HEK293 (cell line): ENCODE data around the gene YIPF2.
A peak's percentile ranks its signal among the peaks of the same experiment; 100 is the strongest.

Source experiments
- CTCF ChIA-PET: fragments of 350-600 bp; formaldehyde crosslinking; extraction: SDS; loops from one replicate; lab custom pipeline; 2021; ENCODE audit warnings: antibody characterized with exemption; lab: Yijun Ruan, JAX
- POLR2A ChIA-PET: fragments of 300-600 bp; formaldehyde crosslinking; extraction: SDS; loops from one replicate; lab custom pipeline; 2020; ENCODE audit warnings: antibody characterized with exemption, inconsistent platforms; lab: Yijun Ruan, JAX
- H3K27ac ChIP-seq: fragments of 200-500 bp; sonication (Bioruptor generic); 2 replicates; pipeline ENCODE4 v1.5.1; 2014; ENCODE audit warnings: low read depth, low read length, control low read depth, inconsistent platforms; ENCODE audit errors: extremely low read depth
- H3K36me3 ChIP-seq, 2 experiments: fragments of 200-500 bp in 1 of 2; sonication (Bioruptor generic) in 1 of 2; 1 replicate in 1 of 2; 2 replicates in 1 of 2; pipeline ENCODE4 v1.5.1; 2014 to 2017; ENCODE audit warnings: inconsistent platforms in 2 of 2, low read length in 2 of 2; ENCODE audit not compliant: control insufficient read depth in 2 of 2, insufficient read depth in 1 of 2
- H3K4me1 ChIP-seq: fragments of 200-500 bp; sonication (Bioruptor generic); 2 replicates; pipeline ENCODE4 v1.5.1; 2014; ENCODE audit warnings: mild to moderate bottlenecking, low read length, inconsistent platforms; ENCODE audit not compliant: control insufficient read depth, insufficient read depth
- H3K4me3 ChIP-seq: 2 replicates; pipeline ENCODE4 v1.5.1; 2011; ENCODE audit warnings: low read depth, mild to moderate bottlenecking, control low read depth, low read length, moderate library complexity
- H3K9me3 ChIP-seq: fragments of 200-500 bp; sonication (Bioruptor generic); 2 replicates; pipeline ENCODE4 v1.5.1; 2014; ENCODE audit warnings: low read depth, low read length, inconsistent platforms; ENCODE audit not compliant: control insufficient read depth, insufficient read depth
- ELK4 ChIP-seq: IDR thresholded peaks from 2 replicates; pipeline ENCODE4 v1.6.1; 2011; ENCODE audit warnings: mild to moderate bottlenecking, low read depth, low read length, borderline replicate concordance
- OSR2 ChIP-seq: fragments of 450-650 bp; formaldehyde crosslinking; IDR thresholded peaks from 2 replicates; pipeline ENCODE4 v1.5.1; 2016; ENCODE audit warnings: missing biosample characterization, missing genetic modification characterization
- ZIC2 ChIP-seq: fragments of 450-650 bp; formaldehyde crosslinking; IDR thresholded peaks from 2 replicates; pipeline ENCODE4 v1.5.1; 2016; ENCODE audit warnings: missing biosample characterization, missing genetic modification characterization
- ZNF248 ChIP-seq: fragments of 450-650 bp; formaldehyde crosslinking; IDR thresholded peaks from 2 replicates; pipeline ENCODE4 v1.5.1; 2017; ENCODE audit warnings: missing biosample characterization, missing genetic modification characterization
- ZNF510 ChIP-seq: fragments of 450-650 bp; formaldehyde crosslinking; IDR thresholded peaks from 2 replicates; pipeline ENCODE4 v1.5.1; 2018; ENCODE audit warnings: mild to moderate bottlenecking, missing genetic modification characterization, missing biosample characterization; ENCODE audit not compliant: insufficient replicate concordance
- ZNF623 ChIP-seq: fragments of 450-650 bp; formaldehyde crosslinking; IDR thresholded peaks from 2 replicates; pipeline ENCODE4 v1.5.1; 2016; ENCODE audit warnings: missing biosample characterization, missing genetic modification characterization
- ZNF776 ChIP-seq: fragments of 450-650 bp; formaldehyde crosslinking; IDR thresholded peaks from 2 replicates; pipeline ENCODE4 v1.5.0; 2017; ENCODE audit warnings: missing biosample characterization, missing genetic modification characterization, borderline replicate concordance
- ZNF777 ChIP-seq: fragments of 450-650 bp; formaldehyde crosslinking; IDR thresholded peaks from 2 replicates; pipeline ENCODE4 v1.5.1; 2017; ENCODE audit warnings: missing biosample characterization, missing genetic modification characterization, borderline replicate concordance
- TF ChIP-seq, protein P1 (sequence below): fragments of 450-650 bp; formaldehyde crosslinking; conservative IDR thresholded peaks from 2 replicates; pipeline ENCODE4 v1.5.1; 2016; ENCODE audit warnings: low read depth, missing biosample characterization, missing genetic modification characterization
- TF ChIP-seq, protein P2 (sequence below): fragments of 450-650 bp; formaldehyde crosslinking; IDR thresholded peaks from 2 replicates; pipeline ENCODE4 v1.5.1; 2016; ENCODE audit warnings: missing biosample characterization, missing genetic modification characterization
- TF ChIP-seq, protein P3 (sequence below): fragments of 450-650 bp; formaldehyde crosslinking; IDR thresholded peaks from 2 replicates; pipeline ENCODE4 v1.5.1; 2016; ENCODE audit warnings: missing biosample characterization, missing genetic modification characterization, borderline replicate concordance

Gene YIPF2

GRCh38 chr19:10971107-10971726 is 42.8 kb upstream of the YIPF2 start:
- CTCF ChIA-PET = no interaction called here
- H3K9me3 ChIP-seq = no peaks in the 10 kb centered on the region
- TF ChIP-seq ZNF623 (peak; percentile 95), ZNF510 (tag by site-specific recombination) (no peak), ZNF776 (tag by site-specific recombination) (no peak), ZIC2 (tag by site-specific recombination) (peak; percentile 39)
- TF ChIP-seq, protein P1, sequence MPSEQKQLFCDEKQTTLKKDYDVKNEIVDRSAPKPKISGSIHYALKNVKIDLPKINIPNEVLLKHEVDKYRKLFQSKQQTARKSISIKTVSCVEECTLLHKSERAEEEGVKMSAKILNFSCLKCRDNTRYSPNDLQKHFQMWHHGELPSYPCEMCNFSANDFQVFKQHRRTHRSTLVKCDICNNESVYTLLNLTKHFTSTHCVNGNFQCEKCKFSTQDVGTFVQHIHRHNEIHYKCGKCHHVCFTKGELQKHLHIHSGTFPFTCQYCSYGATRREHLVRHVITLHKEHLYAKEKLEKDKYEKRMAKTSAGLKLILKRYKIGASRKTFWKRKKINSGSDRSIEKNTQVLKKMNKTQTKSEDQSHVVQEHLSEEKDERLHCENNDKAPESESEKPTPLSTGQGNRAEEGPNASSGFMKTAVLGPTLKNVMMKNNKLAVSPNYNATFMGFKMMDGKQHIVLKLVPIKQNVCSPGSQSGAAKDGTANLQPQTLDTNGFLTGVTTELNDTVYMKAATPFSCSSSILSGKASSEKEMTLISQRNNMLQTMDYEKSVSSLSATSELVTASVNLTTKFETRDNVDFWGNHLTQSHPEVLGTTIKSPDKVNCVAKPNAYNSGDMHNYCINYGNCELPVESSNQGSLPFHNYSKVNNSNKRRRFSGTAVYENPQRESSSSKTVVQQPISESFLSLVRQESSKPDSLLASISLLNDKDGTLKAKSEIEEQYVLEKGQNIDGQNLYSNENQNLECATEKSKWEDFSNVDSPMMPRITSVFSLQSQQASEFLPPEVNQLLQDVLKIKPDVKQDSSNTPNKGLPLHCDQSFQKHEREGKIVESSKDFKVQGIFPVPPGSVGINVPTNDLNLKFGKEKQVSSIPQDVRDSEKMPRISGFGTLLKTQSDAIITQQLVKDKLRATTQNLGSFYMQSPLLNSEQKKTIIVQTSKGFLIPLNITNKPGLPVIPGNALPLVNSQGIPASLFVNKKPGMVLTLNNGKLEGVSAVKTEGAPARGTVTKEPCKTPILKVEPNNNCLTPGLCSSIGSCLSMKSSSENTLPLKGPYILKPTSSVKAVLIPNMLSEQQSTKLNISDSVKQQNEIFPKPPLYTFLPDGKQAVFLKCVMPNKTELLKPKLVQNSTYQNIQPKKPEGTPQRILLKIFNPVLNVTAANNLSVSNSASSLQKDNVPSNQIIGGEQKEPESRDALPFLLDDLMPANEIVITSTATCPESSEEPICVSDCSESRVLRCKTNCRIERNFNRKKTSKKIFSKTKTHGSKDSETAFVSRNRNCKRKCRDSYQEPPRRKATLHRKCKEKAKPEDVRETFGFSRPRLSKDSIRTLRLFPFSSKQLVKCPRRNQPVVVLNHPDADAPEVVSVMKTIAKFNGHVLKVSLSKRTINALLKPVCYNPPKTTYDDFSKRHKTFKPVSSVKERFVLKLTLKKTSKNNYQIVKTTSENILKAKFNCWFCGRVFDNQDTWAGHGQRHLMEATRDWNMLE (tag by site-specific recombination) = no peak
- TF ChIP-seq, protein P2, sequence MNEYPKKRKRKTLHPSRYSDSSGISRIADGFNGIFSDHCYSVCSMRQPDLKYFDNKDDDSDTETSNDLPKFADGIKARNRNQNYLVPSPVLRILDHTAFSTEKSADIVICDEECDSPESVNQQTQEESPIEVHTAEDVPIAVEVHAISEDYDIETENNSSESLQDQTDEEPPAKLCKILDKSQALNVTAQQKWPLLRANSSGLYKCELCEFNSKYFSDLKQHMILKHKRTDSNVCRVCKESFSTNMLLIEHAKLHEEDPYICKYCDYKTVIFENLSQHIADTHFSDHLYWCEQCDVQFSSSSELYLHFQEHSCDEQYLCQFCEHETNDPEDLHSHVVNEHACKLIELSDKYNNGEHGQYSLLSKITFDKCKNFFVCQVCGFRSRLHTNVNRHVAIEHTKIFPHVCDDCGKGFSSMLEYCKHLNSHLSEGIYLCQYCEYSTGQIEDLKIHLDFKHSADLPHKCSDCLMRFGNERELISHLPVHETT (tag by site-specific recombination) = no peak
- TF ChIP-seq, all 188 proteins: peak for 2
- H3K27ac ChIP-seq = no peak overlapping the region
- H3K4me1 ChIP-seq = peaks cover 2% of the 10 kb centered on the region; the same call in 1 of the 2 replicates
- POLR2A ChIA-PET = no interaction called here
- no peak overlapping the region for H3K4me3 ChIP-seq
- H3K36me3 ChIP-seq = peaks cover 3 to 5% of the 10 kb centered on the region in 2 experiments; a peak in 2 of 3 replicates

- TF ChIP-seq ZNF248 (tag by site-specific recombination) = no peak
- no peak for TF ChIP-seq ELK4
- TF ChIP-seq, protein P3, sequence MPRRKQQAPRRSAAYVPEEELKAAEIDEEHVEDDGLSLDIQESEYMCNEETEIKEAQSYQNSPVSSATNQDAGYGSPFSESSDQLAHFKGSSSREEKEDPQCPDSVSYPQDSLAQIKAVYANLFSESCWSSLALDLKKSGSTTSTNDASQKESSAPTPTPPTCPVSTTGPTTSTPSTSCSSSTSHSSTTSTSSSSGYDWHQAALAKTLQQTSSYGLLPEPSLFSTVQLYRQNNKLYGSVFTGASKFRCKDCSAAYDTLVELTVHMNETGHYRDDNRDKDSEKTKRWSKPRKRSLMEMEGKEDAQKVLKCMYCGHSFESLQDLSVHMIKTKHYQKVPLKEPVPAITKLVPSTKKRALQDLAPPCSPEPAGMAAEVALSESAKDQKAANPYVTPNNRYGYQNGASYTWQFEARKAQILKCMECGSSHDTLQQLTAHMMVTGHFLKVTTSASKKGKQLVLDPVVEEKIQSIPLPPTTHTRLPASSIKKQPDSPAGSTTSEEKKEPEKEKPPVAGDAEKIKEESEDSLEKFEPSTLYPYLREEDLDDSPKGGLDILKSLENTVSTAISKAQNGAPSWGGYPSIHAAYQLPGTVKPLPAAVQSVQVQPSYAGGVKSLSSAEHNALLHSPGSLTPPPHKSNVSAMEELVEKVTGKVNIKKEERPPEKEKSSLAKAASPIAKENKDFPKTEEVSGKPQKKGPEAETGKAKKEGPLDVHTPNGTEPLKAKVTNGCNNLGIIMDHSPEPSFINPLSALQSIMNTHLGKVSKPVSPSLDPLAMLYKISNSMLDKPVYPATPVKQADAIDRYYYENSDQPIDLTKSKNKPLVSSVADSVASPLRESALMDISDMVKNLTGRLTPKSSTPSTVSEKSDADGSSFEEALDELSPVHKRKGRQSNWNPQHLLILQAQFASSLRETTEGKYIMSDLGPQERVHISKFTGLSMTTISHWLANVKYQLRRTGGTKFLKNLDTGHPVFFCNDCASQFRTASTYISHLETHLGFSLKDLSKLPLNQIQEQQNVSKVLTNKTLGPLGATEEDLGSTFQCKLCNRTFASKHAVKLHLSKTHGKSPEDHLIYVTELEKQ = no peak
- 0 out of 2 replicates have a peak, but pooled peaks have one; percentile 9 for TF ChIP-seq OSR2
- TF ChIP-seq ZNF777 (tag by site-specific recombination) = no peak
- TF ChIP-seq, all 188 proteins: peak for 1
- Histone ChIP-seq H3K4me3 (no peak overlapping the region), H3K36me3 (peaks cover 0 to 5% of the 10 kb centered on the region in 2 experiments; a peak in 2 of 3 replicates), H3K27ac (no peak overlapping the region), H3K9me3 (no peaks in the 10 kb centered on the region), H3K4me1 (peaks cover 2% of the 10 kb centered on the region; the same call in 1 of the 2 replicates)
- CTCF ChIA-PET = interaction anchor here (0.6 kb wide), 1 partner anchor 275 kb away, joined by 3 read pairs; no protein-coding TSS in a partner anchor
- POLR2A ChIA-PET = interaction anchor here (0.6 kb wide), 1 partner anchor 9 kb away, joined by 4 read pairs; no protein-coding TSS in a partner anchor
Observed at GRCh38 chr19:10968527-10969135, 40.2 kb upstream of the YIPF2 start.
